H9 (cell line): ENCODE data around the gene MEIS3. TPM values are rescaled to one million over a fixed set of nuclear protein-coding genes. Genes with fewer than 3 reads are reported as not detected.

Source experiments
- DNase-seq: peaks from one replicate; pipeline ENCODE4 v3.0.0-alpha.2; 2017
- H2AFZ ChIP-seq: one replicate; pipeline ENCODE4 v1.6.1; 2013; ENCODE audit warnings: mild to moderate bottlenecking, low read length, control low read depth, moderate library complexity
- H2AK5ac ChIP-seq: 2 replicates; pipeline ENCODE4 v1.6.1; 2013; ENCODE audit warnings: low read length, control low read depth, mixed read lengths; ENCODE audit not compliant: insufficient read length
- H2BK120ac ChIP-seq: one replicate; pipeline ENCODE4 v1.6.1; 2013; ENCODE audit warnings: low read depth, mild to moderate bottlenecking, low read length, control low read depth, inconsistent platforms; ENCODE audit not compliant: poor library complexity, severe bottlenecking
- H2BK12ac ChIP-seq: 2 replicates; pipeline ENCODE4 v1.6.1; 2013; ENCODE audit warnings: low read length, control low read depth, mixed read lengths, low read depth; ENCODE audit not compliant: insufficient read length
- H2BK15ac ChIP-seq: 2 replicates; pipeline ENCODE4 v1.6.1; 2013; ENCODE audit warnings: low read depth, low read length, control low read depth
- H2BK20ac ChIP-seq: one replicate; pipeline ENCODE4 v1.6.1; 2013; ENCODE audit warnings: low read depth, mild to moderate bottlenecking, low read length, control low read depth, inconsistent platforms; ENCODE audit not compliant: poor library complexity, severe bottlenecking
- H2BK5ac ChIP-seq: 2 replicates; pipeline ENCODE4 v1.6.1; 2013; ENCODE audit warnings: low read length, control low read depth, mixed read lengths; ENCODE audit not compliant: insufficient read length
- H3K14ac ChIP-seq: 2 replicates; pipeline ENCODE4 v1.6.1; 2013; ENCODE audit warnings: low read length, control low read depth; ENCODE audit not compliant: insufficient read depth
- H3K18ac ChIP-seq: 2 replicates; pipeline ENCODE4 v1.6.1; 2013; ENCODE audit warnings: low read depth, mild to moderate bottlenecking, mixed read lengths, low read length, control low read depth; ENCODE audit not compliant: insufficient read length
- H3K23ac ChIP-seq: 2 replicates; pipeline ENCODE4 v1.6.1; 2013; ENCODE audit warnings: low read length, control low read depth, mixed read lengths, low read depth; ENCODE audit not compliant: insufficient read length
- H3K23me2 ChIP-seq: 2 replicates; pipeline ENCODE4 v1.6.1; 2013; ENCODE audit warnings: low read depth, mild to moderate bottlenecking, mixed read lengths, low read length, control low read depth; ENCODE audit not compliant: insufficient read length, poor library complexity, severe bottlenecking
- H3K27ac ChIP-seq: 2 replicates; pipeline ENCODE4 v1.5.1; 2013; ENCODE audit warnings: low read length, control low read depth, mixed read lengths, low read depth; ENCODE audit not compliant: insufficient read length
- H3K27me3 ChIP-seq: 2 replicates; pipeline ENCODE4 v1.6.1; 2013; ENCODE audit warnings: low read length, control low read depth, inconsistent platforms; ENCODE audit not compliant: insufficient read depth
- H3K4ac ChIP-seq: 2 replicates; pipeline ENCODE4 v1.6.1; 2013; ENCODE audit warnings: low read depth, mild to moderate bottlenecking, control low read depth, inconsistent platforms, low read length, moderate library complexity
- H3K4me1 ChIP-seq: 2 replicates; pipeline ENCODE4 v1.6.1; 2013; ENCODE audit warnings: low read length, control low read depth, inconsistent platforms; ENCODE audit not compliant: insufficient read depth
- H3K4me2 ChIP-seq: 2 replicates; pipeline ENCODE4 v1.6.1; 2013; ENCODE audit warnings: low read length, control low read depth, mixed read lengths; ENCODE audit not compliant: insufficient read length, insufficient read depth
- H3K56ac ChIP-seq: 2 replicates; pipeline ENCODE4 v1.6.1; 2013; ENCODE audit warnings: low read depth, mild to moderate bottlenecking, mixed read lengths, low read length, control low read depth; ENCODE audit not compliant: insufficient read length
- H3K79me1 ChIP-seq: 2 replicates; pipeline ENCODE4 v1.6.1; 2013; ENCODE audit warnings: low read depth, mild to moderate bottlenecking, moderate library complexity, low read length, control low read depth, inconsistent platforms; ENCODE audit not compliant: insufficient read depth, poor library complexity, severe bottlenecking
- H3K79me2 ChIP-seq: 2 replicates; pipeline ENCODE4 v1.6.1; 2013; ENCODE audit warnings: low read length, control low read depth, inconsistent platforms; ENCODE audit not compliant: insufficient read depth
- H3K9ac ChIP-seq: 2 replicates; pipeline ENCODE4 v1.6.1; 2013; ENCODE audit warnings: low read length, control low read depth, mixed read lengths; ENCODE audit not compliant: insufficient read length; ENCODE audit errors: extremely low read depth
- H3K9me3 ChIP-seq: one replicate; pipeline ENCODE4 v1.6.1; 2013; ENCODE audit warnings: low read depth, low read length, inconsistent platforms; ENCODE audit not compliant: control insufficient read depth
- H3T11ph ChIP-seq: one replicate; pipeline ENCODE4 v1.6.1; 2013; ENCODE audit warnings: mild to moderate bottlenecking, low read length, control low read depth, inconsistent platforms
- H4K20me1 ChIP-seq: one replicate; pipeline ENCODE4 v1.6.1; 2013; ENCODE audit not compliant: control insufficient read depth, insufficient read length, insufficient read depth
- H4K5ac ChIP-seq: 2 replicates; pipeline ENCODE4 v1.6.1; 2013; ENCODE audit warnings: low read depth, mild to moderate bottlenecking, mixed read lengths, low read length, control low read depth; ENCODE audit not compliant: insufficient read length
- H4K8ac ChIP-seq: replicated peaks from 2 replicates; pipeline ENCODE4 v1.6.1; 2013; ENCODE audit warnings: low read length, control low read depth, mixed read lengths, low read depth; ENCODE audit not compliant: insufficient read length
- H4K91ac ChIP-seq: 2 replicates; pipeline ENCODE4 v1.6.1; 2013; ENCODE audit warnings: low read depth, mild to moderate bottlenecking, moderate library complexity, mixed read lengths, low read length, control low read depth; ENCODE audit not compliant: insufficient read length
- H3K27ac Mint-ChIP-seq, 3 experiments: 2 replicates in 2 of 3; 3 replicates in 1 of 3; pipeline ENCODE4 v1.8.0; 2020 to 2021; ENCODE audit warnings: mixed read lengths in 3 of 3, mild to moderate bottlenecking in 1 of 3, moderate library complexity in 1 of 3
- H3K27me3 Mint-ChIP-seq: 2 replicates; pipeline ENCODE4 v1.8.0; 2021; ENCODE audit warnings: low read depth, mild to moderate bottlenecking, moderate library complexity, mixed read lengths
- H3K36me3 Mint-ChIP-seq, 3 experiments: 2 replicates in 2 of 3; 3 replicates in 1 of 3; pipeline ENCODE4 v1.8.0; 2020 to 2021; ENCODE audit warnings: low read depth in 3 of 3, mixed read lengths in 3 of 3; ENCODE audit not compliant: insufficient read depth in 1 of 3
- H3K4me1 Mint-ChIP-seq, 2 experiments: 2 replicates each; pipeline ENCODE4 v1.8.0; 2020; ENCODE audit warnings: mixed read lengths in 2 of 2
- H3K4me3 Mint-ChIP-seq, 2 experiments: 2 replicates in 1 of 2; 3 replicates in 1 of 2; pipeline ENCODE4 v1.8.0; 2020 to 2021; ENCODE audit warnings: mild to moderate bottlenecking in 2 of 2, mixed read lengths in 2 of 2, moderate library complexity in 1 of 2
- H3K9me3 Mint-ChIP-seq, 2 experiments: 2 replicates in 1 of 2; 3 replicates in 1 of 2; pipeline ENCODE4 v1.8.0; 2020; ENCODE audit warnings: mild to moderate bottlenecking in 2 of 2, mixed read lengths in 2 of 2, moderate library complexity in 1 of 2
- CTCF ChIP-seq: fragments of 200-600 bp; sonication (generic); conservative IDR thresholded peaks from 3 replicates; pipeline ENCODE4 v1.8.0; 2021; ENCODE audit warnings: antibody characterized with exemption, mild to moderate bottlenecking
- WGBS: extraction: QIAGEN DNeasy Blood & Tissue Kit; methylation state at CpG from one replicate; pipeline ENCODE4 v1.1.7; 2013; ENCODE audit warnings: missing lambda C conversion rate, low lambda C conversion rate, mixed read lengths; ENCODE audit not compliant: insufficient read length; ENCODE audit errors: extremely low coverage; 5-methylcytosine and 5-hydroxymethylcytosine counted together
- total RNA-seq: library from RNA; stranded (reverse); gene quantifications from 2 replicates; pipeline ENCODE4 v1.2.1, GENCODE V29; 2021

The MEIS3 gene
- total RNA-seq, 1 experiment from 2014 or later = 44.0 TPM

DNA sequence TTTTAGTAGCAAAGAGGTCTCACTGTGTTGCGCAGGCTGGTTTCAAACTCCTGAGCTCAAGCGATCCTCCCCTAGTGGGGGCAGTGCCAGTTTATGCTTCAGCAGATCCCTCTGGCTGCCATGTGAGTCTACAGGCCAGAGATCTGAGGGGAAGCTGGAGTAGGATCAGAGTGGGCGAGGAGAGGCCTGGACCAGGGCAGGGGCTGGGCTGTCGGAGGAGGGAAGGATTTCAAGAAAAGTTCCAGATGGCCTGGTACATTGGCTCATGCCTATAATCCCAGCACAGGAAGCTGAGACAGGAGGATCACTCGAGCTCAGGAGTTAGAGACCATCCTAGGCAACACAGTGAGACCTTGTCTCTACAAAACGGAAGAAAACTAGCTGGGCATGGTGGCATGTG is 60.4 kb downstream of the MEIS3 start:
- peaks cover 75 to 94% (median 93%) of the 10 kb centered on the region in 3 experiments for H3K36me3 Mint-ChIP-seq
- no peak for TF ChIP-seq CTCF

More for the DNA sequence above, 60.4 kb downstream of the MEIS3 start:
- Histone ChIP-seq H3T11ph (no peak overlapping the region), H3K23ac (no peak overlapping the region), H4K91ac (no peak overlapping the region), H2BK5ac (no peak overlapping the region), H3K9me3 (no peaks in the 10 kb centered on the region), H3K79me2 (no peaks in the 10 kb centered on the region), H2BK20ac (no peak overlapping the region), H3K79me1 (no peaks in the 10 kb centered on the region), H3K27ac (no peak overlapping the region), H3K56ac (no peak overlapping the region), H3K14ac (no peak overlapping the region), H2BK12ac (no peak overlapping the region), H3K4me1 (no peaks in the 10 kb centered on the region), H4K8ac (no peak overlapping the region), H3K23me2 (no peaks in the 10 kb centered on the region), H3K4me2 (no peak overlapping the region), H2BK15ac (no peak overlapping the region), H4K5ac (no peak overlapping the region), H2AFZ (no peak overlapping the region), H2BK120ac (no peak overlapping the region), H3K18ac (no peak overlapping the region), H3K9ac (no peak overlapping the region), H4K20me1 (no peaks in the 10 kb centered on the region), H3K4ac (no peak overlapping the region), H3K27me3 (no peaks in the 10 kb centered on the region), H2AK5ac (no peak overlapping the region)
- Mint-ChIP-seq H3K4me1 (no peaks in the 10 kb centered on the region), H3K27me3 (no peaks in the 10 kb centered on the region), H3K27ac (0 out of 7 replicates have a peak overlapping the region, but pooled peaks of 1 of the 3 experiments have one; percentile 44), H3K4me3 (no peak overlapping the region), H3K9me3 (no peaks in the 10 kb centered on the region)
- no CpG with 5 or more reads among the region's 6 CpGs for WGBS
- no peak for DNase-seq
